Measurements from ENCODE around the gene ADGRB3.

DNA sequence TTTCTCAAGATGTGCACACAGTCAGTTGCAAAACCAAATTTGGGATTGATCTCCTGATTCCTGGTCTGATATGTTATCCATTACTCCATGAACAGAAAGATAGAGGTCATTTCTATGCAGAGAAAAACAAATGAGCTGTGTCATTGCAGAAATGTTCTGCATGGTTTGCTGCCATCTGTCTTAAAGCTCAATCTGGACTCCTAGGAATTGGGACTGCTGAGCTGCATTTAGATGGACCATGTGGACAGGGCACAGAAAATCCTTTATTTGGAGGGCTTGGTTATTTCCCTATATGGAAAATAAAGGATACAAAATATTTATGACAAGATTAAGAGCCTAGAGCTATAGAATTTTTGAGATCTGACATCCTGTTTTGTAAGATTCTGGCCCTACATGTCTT, 91.3 kb downstream of the ADGRB3 start:
- TF ChIP-seq, protein P1, sequence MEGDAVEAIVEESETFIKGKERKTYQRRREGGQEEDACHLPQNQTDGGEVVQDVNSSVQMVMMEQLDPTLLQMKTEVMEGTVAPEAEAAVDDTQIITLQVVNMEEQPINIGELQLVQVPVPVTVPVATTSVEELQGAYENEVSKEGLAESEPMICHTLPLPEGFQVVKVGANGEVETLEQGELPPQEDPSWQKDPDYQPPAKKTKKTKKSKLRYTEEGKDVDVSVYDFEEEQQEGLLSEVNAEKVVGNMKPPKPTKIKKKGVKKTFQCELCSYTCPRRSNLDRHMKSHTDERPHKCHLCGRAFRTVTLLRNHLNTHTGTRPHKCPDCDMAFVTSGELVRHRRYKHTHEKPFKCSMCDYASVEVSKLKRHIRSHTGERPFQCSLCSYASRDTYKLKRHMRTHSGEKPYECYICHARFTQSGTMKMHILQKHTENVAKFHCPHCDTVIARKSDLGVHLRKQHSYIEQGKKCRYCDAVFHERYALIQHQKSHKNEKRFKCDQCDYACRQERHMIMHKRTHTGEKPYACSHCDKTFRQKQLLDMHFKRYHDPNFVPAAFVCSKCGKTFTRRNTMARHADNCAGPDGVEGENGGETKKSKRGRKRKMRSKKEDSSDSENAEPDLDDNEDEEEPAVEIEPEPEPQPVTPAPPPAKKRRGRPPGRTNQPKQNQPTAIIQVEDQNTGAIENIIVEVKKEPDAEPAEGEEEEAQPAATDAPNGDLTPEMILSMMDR (IDR thresholded peaks at IDR 0.05) = no peak
- TF ChIP-seq POLR2AphosphoS5 (IDR thresholded peaks at IDR 0.05) (no peak), POLR2A (IDR thresholded peaks at IDR 0.05) (no peak)
